Smooth muscle cell (in vitro differentiated cells): ENCODE data around the gene VEPH1. TPM values are rescaled to one million over a fixed set of nuclear protein-coding genes. Genes with fewer than 3 reads are reported as not detected.
A peak's percentile ranks its signal among the peaks of the same experiment; 100 is the strongest.

Source experiments
- DNase-seq: peaks from one replicate; lab custom pipeline; 2025; ENCODE audit not compliant: unreplicated experiment; lab: John Stamatoyannopoulos, UW
- H2AFZ ChIP-seq: fragments of 200-600 bp; sonication (generic); 2 replicates; pipeline ENCODE4 v1.6.0; 2016; ENCODE audit warnings: antibody characterized with exemption, low read depth, mild to moderate bottlenecking
- H3F3A ChIP-seq: fragments of 200-600 bp; sonication (generic); 2 replicates; pipeline ENCODE4 v1.6.0; 2017; ENCODE audit warnings: antibody characterized with exemption, low read depth
- H3K27ac ChIP-seq: fragments of 200-600 bp; sonication (generic); 2 replicates; pipeline ENCODE4 v1.5.1; 2016; ENCODE audit warnings: low read depth, mild to moderate bottlenecking
- H3K27me3 ChIP-seq: fragments of 200-600 bp; sonication (generic); 2 replicates; pipeline ENCODE4 v1.6.1; 2016; ENCODE audit warnings: low read depth, mild to moderate bottlenecking
- H3K36me3 ChIP-seq: fragments of 200-600 bp; sonication (generic); 2 replicates; pipeline ENCODE4 v1.5.1; 2016; ENCODE audit warnings: low read depth
- H3K4me1 ChIP-seq: fragments of 200-600 bp; sonication (generic); 2 replicates; pipeline ENCODE4 v1.5.1; 2016; ENCODE audit warnings: low read depth
- H3K4me2 ChIP-seq: fragments of 200-600 bp; sonication (generic); 2 replicates; pipeline ENCODE4 v1.6.0; 2016; ENCODE audit warnings: mild to moderate bottlenecking
- H3K4me3 ChIP-seq: fragments of 200-600 bp; sonication (generic); 2 replicates; pipeline ENCODE4 v1.5.1; 2016; ENCODE audit warnings: mild to moderate bottlenecking
- H3K79me2 ChIP-seq: fragments of 200-600 bp; sonication (generic); 2 replicates; pipeline ENCODE4 v1.6.0; 2016; ENCODE audit warnings: low read depth, mild to moderate bottlenecking
- H3K9ac ChIP-seq: fragments of 200-600 bp; sonication (generic); 2 replicates; pipeline ENCODE4 v1.6.0; 2016; ENCODE audit warnings: low read depth
- H3K9me3 ChIP-seq: fragments of 200-600 bp; sonication (generic); replicated peaks from 2 replicates; pipeline ENCODE4 v1.5.1; 2016; ENCODE audit warnings: low read depth
- H4K20me1 ChIP-seq: fragments of 200-600 bp; sonication (generic); 2 replicates; pipeline ENCODE4 v1.6.0; 2016; ENCODE audit warnings: low read depth
- CTCF ChIP-seq: fragments of 200-600 bp; sonication (generic); IDR thresholded peaks from 2 replicates; pipeline ENCODE4 v1.5.1; 2017; ENCODE audit warnings: borderline replicate concordance, mild to moderate bottlenecking, antibody characterized with exemption; ENCODE audit not compliant: insufficient read depth, poor library complexity, severe bottlenecking
- WGBS: methylation state at CpG from one replicate; pipeline ENCODE4 v1.1.7; 2016; ENCODE audit warnings: low lambda C conversion rate; 5-methylcytosine and 5-hydroxymethylcytosine counted together
- polyA plus RNA-seq: library from polyadenylated mRNA; unstranded; fragments of >200 nt; fragmentation: Nextera tagmentation; extraction: Ambion mirVana; gene quantifications from 2 replicates; pipeline ENCODE4 v1.2.1, GENCODE V29; 2016
- total RNA-seq: library from RNA; depleted of rRNA; stranded (reverse); fragments of >200 nt; gene quantifications from 2 replicates; pipeline ENCODE4 v1.2.3, GENCODE V29; 2014

The VEPH1 gene
- total and polyA plus RNA-seq, 2 experiments from 2014 or later: 0.58 to 3.0 TPM

- TF ChIP-seq CTCF: no peak
- 84% methylated on average over 3 of the region's 3 CpGs for WGBS
- no peaks in the 10 kb centered on the region for H3K79me2 ChIP-seq
Measured at GRCh38 chr3:157477441-157477840, 25.8 kb downstream of the VEPH1 start.

GRCh38 chr3:157475921-157476414, 27.2 kb downstream of the VEPH1 start:
- peaks cover 5% of the 10 kb centered on the region for H3K4me1 ChIP-seq
- peak overlapping the region; percentile 52 for H3K27ac ChIP-seq
- no peak overlapping the region for H3K4me3 ChIP-seq
- H3F3A ChIP-seq: no peaks in the 10 kb centered on the region
- no peaks in the 10 kb centered on the region for H3K9me3 ChIP-seq
- no peak for TF ChIP-seq CTCF
- DNase-seq: no peak
- H4K20me1 ChIP-seq: no peaks in the 10 kb centered on the region
- WGBS: 13% methylated on average over 1 of the region's 1 CpG
- no peak overlapping the region for H3K9ac ChIP-seq
- H3K79me2 ChIP-seq: no peaks in the 10 kb centered on the region
- peak overlapping the region; percentile 4 for H3K4me2 ChIP-seq
- no peaks in the 10 kb centered on the region for H3K36me3 ChIP-seq
- H3K27me3 ChIP-seq: no peaks in the 10 kb centered on the region
- no peak overlapping the region for H2AFZ ChIP-seq

More at GRCh38 chr3:157477441-157477840, 25.8 kb downstream of the VEPH1 start:
- no peaks in the 10 kb centered on the region for H3F3A ChIP-seq
- H3K9ac ChIP-seq: no peak overlapping the region
- no peak overlapping the region for H2AFZ ChIP-seq
- H3K4me3 ChIP-seq: no peak overlapping the region
- no peaks in the 10 kb centered on the region for H3K36me3 ChIP-seq
- no peaks in the 10 kb centered on the region for H3K9me3 ChIP-seq
- H3K4me2 ChIP-seq: no peak overlapping the region
- no peaks in the 10 kb centered on the region for H3K27me3 ChIP-seq
- no peaks in the 10 kb centered on the region for H4K20me1 ChIP-seq
- no peaks in the 10 kb centered on the region for H3K4me1 ChIP-seq
- H3K27ac ChIP-seq: no peak overlapping the region
- no peak for DNase-seq

- H3K27ac ChIP-seq: no peak overlapping the region
- no peaks in the 10 kb centered on the region for H3K27me3 ChIP-seq
- no peaks in the 10 kb centered on the region for H3F3A ChIP-seq
- no peak for TF ChIP-seq CTCF
- no peak overlapping the region for H2AFZ ChIP-seq
- 97% methylated on average over 1 of the region's 1 CpG for WGBS
- DNase-seq: no peak
- no peak overlapping the region for H3K4me3 ChIP-seq
- H3K79me2 ChIP-seq: no peaks in the 10 kb centered on the region
- no peak overlapping the region for H3K4me2 ChIP-seq
- no peaks in the 10 kb centered on the region for H3K9me3 ChIP-seq
- H3K36me3 ChIP-seq: no peaks in the 10 kb centered on the region
- no peak overlapping the region for H3K9ac ChIP-seq
- no peaks in the 10 kb centered on the region for H4K20me1 ChIP-seq
- peaks cover 7% of the 10 kb centered on the region for H3K4me1 ChIP-seq
Measured at GRCh38 chr3:157472648-157473047, 30.6 kb downstream of the VEPH1 start.

GRCh38 chr3:157471064-157471463, 32.2 kb downstream of the VEPH1 start:
- 54% methylated on average over 1 of the region's 1 CpG for WGBS
- no peaks in the 10 kb centered on the region for H3K36me3 ChIP-seq
- peaks cover 7% of the 10 kb centered on the region for H3K4me1 ChIP-seq
- no peak overlapping the region for H3K27ac ChIP-seq
- no peaks in the 10 kb centered on the region for H3K9me3 ChIP-seq
- H3F3A ChIP-seq: no peaks in the 10 kb centered on the region
- no peaks in the 10 kb centered on the region for H3K79me2 ChIP-seq
- H2AFZ ChIP-seq: no peak overlapping the region
- H4K20me1 ChIP-seq: no peaks in the 10 kb centered on the region
- DNase-seq: no peak
- H3K27me3 ChIP-seq: no peaks in the 10 kb centered on the region
- peak overlapping the region; percentile 32 for H3K4me2 ChIP-seq
- no peak overlapping the region for H3K4me3 ChIP-seq
- no peak for TF ChIP-seq CTCF
- no peak overlapping the region for H3K9ac ChIP-seq
